GM23338 (cell line): ENCODE data around the gene WWOX. TPM values are rescaled to one million over a fixed set of nuclear protein-coding genes. Genes with fewer than 3 reads are reported as not detected.

Source experiments
- ATAC-seq: fragments of 200-7000 bp; cut with Tn5 transposase; 3 replicates; pipeline ENCODE4 v1.9.1; 2020
- DNase-seq: peaks from one replicate; pipeline ENCODE4 v3.0.0-alpha.2; 2015; ENCODE audit warnings: low spot score
- H2AFZ ChIP-seq: fragments of 200-600 bp; sonication (generic); 2 replicates; pipeline ENCODE4 v1.8.0; 2016; ENCODE audit warnings: antibody characterized with exemption, mild to moderate bottlenecking, moderate library complexity
- H3F3A ChIP-seq: fragments of 200-600 bp; sonication (generic); replicated peaks from 2 replicates; pipeline ENCODE4 v1.8.0; 2017; ENCODE audit warnings: antibody characterized with exemption, mixed run types, low read depth
- H3K27ac ChIP-seq: fragments of 200-600 bp; sonication (generic); 2 replicates; pipeline ENCODE4 v1.6.1; 2016; ENCODE audit warnings: low read depth
- H3K27me3 ChIP-seq: fragments of 200-600 bp; sonication (generic); 2 replicates; pipeline ENCODE4 v1.8.0; 2016; ENCODE audit warnings: mild to moderate bottlenecking, mixed run types, moderate library complexity; ENCODE audit not compliant: insufficient read depth
- H3K36me3 ChIP-seq: fragments of 200-600 bp; sonication (generic); 2 replicates; pipeline ENCODE4 v1.8.0; 2016; ENCODE audit warnings: mild to moderate bottlenecking; ENCODE audit not compliant: insufficient read depth
- H3K4me1 ChIP-seq: fragments of 200-600 bp; sonication (generic); 2 replicates; pipeline ENCODE4 v1.8.0; 2016; ENCODE audit warnings: mild to moderate bottlenecking, moderate library complexity; ENCODE audit not compliant: insufficient read depth
- H3K4me2 ChIP-seq: fragments of 200-600 bp; sonication (generic); 2 replicates; pipeline ENCODE4 v1.7.1; 2017; ENCODE audit warnings: mixed run types
- H3K4me3 ChIP-seq: fragments of 200-600 bp; sonication (generic); 2 replicates; pipeline ENCODE4 v1.6.1; 2016; ENCODE audit warnings: mixed run types
- H3K79me2 ChIP-seq: fragments of 200-600 bp; sonication (generic); replicated peaks from 2 replicates; pipeline ENCODE4 v1.8.0; 2017; ENCODE audit warnings: mild to moderate bottlenecking; ENCODE audit not compliant: insufficient read depth
- H3K9me2 ChIP-seq: fragments of 200-600 bp; sonication (generic); 2 replicates; pipeline ENCODE4 v1.8.0; 2017; ENCODE audit not compliant: insufficient read depth
- H4K20me1 ChIP-seq: fragments of 200-600 bp; sonication (generic); replicated peaks from 2 replicates; pipeline ENCODE4 v1.8.0; 2017; ENCODE audit warnings: mild to moderate bottlenecking; ENCODE audit not compliant: insufficient read depth
- H3K27ac Mint-ChIP-seq: 2 replicates; pipeline ENCODE4 v1.8.0; 2020; ENCODE audit warnings: inconsistent platforms, mild to moderate bottlenecking, moderate library complexity, mixed read lengths
- H3K27me3 Mint-ChIP-seq: 3 replicates; pipeline ENCODE4 v1.8.0; 2022; ENCODE audit warnings: low read depth, mild to moderate bottlenecking, moderate library complexity, mixed read lengths, inconsistent platforms; ENCODE audit not compliant: insufficient read depth, poor library complexity
- H3K36me3 Mint-ChIP-seq: 3 replicates; pipeline ENCODE4 v1.8.0; 2021; ENCODE audit warnings: low read depth, mild to moderate bottlenecking, inconsistent platforms, moderate library complexity, mixed read lengths
- H3K4me1 Mint-ChIP-seq: 3 replicates; pipeline ENCODE4 v1.8.0; 2020; ENCODE audit warnings: mild to moderate bottlenecking, inconsistent platforms, mixed read lengths
- H3K4me3 Mint-ChIP-seq: 3 replicates; pipeline ENCODE4 v1.8.0; 2021; ENCODE audit warnings: moderate library complexity, mild to moderate bottlenecking, inconsistent platforms, mixed read lengths
- H3K9me3 Mint-ChIP-seq: 3 replicates; pipeline ENCODE4 v1.8.0; 2020; ENCODE audit warnings: moderate library complexity, mild to moderate bottlenecking, inconsistent platforms, mixed read lengths
- CREB1 ChIP-seq: fragments of 250-450 bp; sonication (Bioruptor Pico); IDR thresholded peaks from 2 replicates; pipeline ENCODE4 v1.5.0; 2020; ENCODE audit warnings: low read depth, mild to moderate bottlenecking, moderate library complexity
- ETS1 ChIP-seq: IDR thresholded peaks from 2 replicates; pipeline ENCODE4 v1.6.1; 2016; ENCODE audit warnings: antibody characterized with exemption
- JUNB ChIP-seq: IDR thresholded peaks from one replicate; pipeline ENCODE4 v1.6.1; 2016; ENCODE audit warnings: antibody characterized with exemption; ENCODE audit not compliant: unreplicated experiment
- REST ChIP-seq: IDR thresholded peaks from one replicate; pipeline ENCODE4 v1.6.1; 2018; ENCODE audit warnings: antibody characterized with exemption; ENCODE audit not compliant: unreplicated experiment
- STAT1 ChIP-seq: IDR thresholded peaks from one replicate; pipeline ENCODE4 v1.6.1; 2016; ENCODE audit warnings: antibody characterized with exemption; ENCODE audit not compliant: unreplicated experiment
- ZNF114 ChIP-seq: fragments of 250-450 bp; sonication (Bioruptor Pico); IDR thresholded peaks from 2 replicates; pipeline ENCODE4 v1.5.0; 2020; ENCODE audit warnings: mild to moderate bottlenecking, moderate library complexity
- ZNF331 ChIP-seq: fragments of 250-450 bp; sonication (Bioruptor Pico); IDR thresholded peaks from 2 replicates; pipeline ENCODE4 v1.5.0; 2020; ENCODE audit warnings: low read depth, mild to moderate bottlenecking, moderate library complexity
- polyA plus RNA-seq: library from polyadenylated mRNA; unstranded; fragments of >200 nt; fragmentation: Nextera tagmentation; extraction: Ambion mirVana; gene quantifications from 2 replicates; pipeline ENCODE4 v1.2.1, GENCODE V29; 2016
- total RNA-seq: library from RNA; depleted of rRNA; stranded (reverse); fragments of >200 nt; shearing (Covaris generic); gene quantifications from 2 replicates; pipeline ENCODE4 v1.2.3, GENCODE V29; 2014

Gene WWOX
- total and polyA plus RNA-seq, 2 experiments from 2014 or later = 10.0 to 19.3 TPM

- Histone ChIP-seq H3K27me3 (no peaks in the 10 kb centered on the region), H2AFZ (no peak overlapping the region), H3K4me3 (no peak overlapping the region), H3F3A (no peaks in the 10 kb centered on the region), H4K20me1 (no peaks in the 10 kb centered on the region), H3K79me2 (no peaks in the 10 kb centered on the region), H3K36me3 (no peaks in the 10 kb centered on the region), H3K27ac (no peak overlapping the region), H3K4me1 (peaks cover 1% of the 10 kb centered on the region; the same call in 1 of the 2 replicates), H3K4me2 (no peak overlapping the region), H3K9me2 (peaks cover 8% of the 10 kb centered on the region; the same call in 1 of the 2 replicates)
- Mint-ChIP-seq H3K9me3 (no peaks in the 10 kb centered on the region; the same call in 2 of the 3 replicates), H3K36me3 (no peaks in the 10 kb centered on the region; the same call in 2 of the 3 replicates), H3K27me3 (no peaks in the 10 kb centered on the region), H3K27ac (no peak overlapping the region), H3K4me3 (no peak overlapping the region), H3K4me1 (peaks cover 21% of the 10 kb centered on the region)
- no peak for ATAC-seq
- TF ChIP-seq REST = no peak
- no peak for TF ChIP-seq ZNF331
- no peak for DNase-seq
Measured at GRCh38 chr16:78294538-78295225, 195.2 kb downstream of the WWOX start.

- no peaks in the 10 kb centered on the region for H3K36me3 ChIP-seq
- Mint-ChIP-seq H3K36me3 (no peaks in the 10 kb centered on the region; the same call in 2 of the 3 replicates), H3K4me1 (peaks cover 8% of the 10 kb centered on the region), H3K27me3 (no peaks in the 10 kb centered on the region), H3K4me3 (no peak overlapping the region), H3K27ac (no peak overlapping the region), H3K9me3 (no peaks in the 10 kb centered on the region; the same call in 2 of the 3 replicates)
- H3K4me1 ChIP-seq = no peaks in the 10 kb centered on the region
- H3K9me2 ChIP-seq = peaks cover 8% of the 10 kb centered on the region; the same call in 1 of the 2 replicates
- no peaks in the 10 kb centered on the region for H4K20me1 ChIP-seq
- no peaks in the 10 kb centered on the region for H3K79me2 ChIP-seq
- H3K27me3 ChIP-seq = no peaks in the 10 kb centered on the region
- DNase-seq = no peak
- ATAC-seq = no peak
- no peak overlapping the region for H3K4me2 ChIP-seq
- H3F3A ChIP-seq = no peaks in the 10 kb centered on the region
- no peak overlapping the region for H3K4me3 ChIP-seq
- no peak overlapping the region for H2AFZ ChIP-seq
- H3K27ac ChIP-seq = no peak overlapping the region
- TF ChIP-seq CREB1 (no peak), REST (no peak), ZNF114 (no peak), JUNB (no peak), STAT1 (no peak), ETS1 (no peak)
Measured at GRCh38 chr16:78297066-78297666, 197.7 kb downstream of the WWOX start.
